ENCODE measurements around the gene AZI2.

The AZI2 gene

DNA sequence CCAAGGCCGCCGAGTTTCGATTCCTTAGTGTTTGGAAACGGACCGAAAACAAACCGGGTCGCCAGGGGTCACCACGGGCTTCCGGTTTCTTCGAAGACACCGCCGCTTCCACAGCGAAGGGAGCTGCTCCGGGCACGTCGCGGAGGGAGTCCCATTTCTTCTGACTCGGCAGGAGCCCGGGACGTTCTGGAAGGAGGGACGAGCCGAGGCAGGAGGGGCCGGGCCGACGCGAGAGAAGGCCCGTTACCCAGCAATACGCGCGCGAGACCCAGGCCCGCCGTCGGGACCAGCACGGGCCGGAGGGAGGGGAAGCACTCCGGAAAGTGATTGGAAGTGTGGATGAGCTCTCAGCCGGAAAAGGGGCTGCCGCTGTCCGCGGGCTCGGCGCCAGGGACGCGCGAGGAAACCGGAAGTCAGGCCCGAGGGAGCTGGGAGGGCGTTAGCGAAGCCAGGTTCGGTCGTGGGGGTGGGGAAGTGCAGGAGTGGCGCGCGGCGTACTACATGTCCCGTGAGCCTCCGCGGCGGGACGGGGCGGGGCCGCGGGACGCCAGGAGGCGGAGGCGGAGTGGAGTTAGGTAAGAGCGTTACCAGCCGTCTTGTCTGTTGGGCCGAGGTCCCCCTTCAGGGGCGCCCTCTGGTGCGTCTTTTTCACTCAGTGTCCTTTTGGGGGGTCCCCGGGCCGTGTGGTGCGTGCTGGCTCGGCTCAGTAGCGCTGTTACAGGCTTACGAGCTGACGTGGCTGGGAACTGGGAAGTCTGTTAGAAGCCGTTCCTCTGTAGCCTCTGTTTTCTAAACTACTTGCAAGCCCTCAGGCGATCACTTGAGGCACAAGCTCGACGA, at the start of gene AZI2, which contains the start of gene ZCWPW2:
TSS of gene AZI2 (minus strand) at position 196 of the 840 bp plus-strand sequence. CDS start 8,207 bp downstream, outside the sequence.
TSS of gene ZCWPW2 (plus strand) at position 93 of the 840 bp plus-strand sequence. CDS start 64,348 bp downstream, outside the sequence.
- DNase-seq (ENCODE audit: low read depth, low spot score): peak; percentile 67

DNA sequence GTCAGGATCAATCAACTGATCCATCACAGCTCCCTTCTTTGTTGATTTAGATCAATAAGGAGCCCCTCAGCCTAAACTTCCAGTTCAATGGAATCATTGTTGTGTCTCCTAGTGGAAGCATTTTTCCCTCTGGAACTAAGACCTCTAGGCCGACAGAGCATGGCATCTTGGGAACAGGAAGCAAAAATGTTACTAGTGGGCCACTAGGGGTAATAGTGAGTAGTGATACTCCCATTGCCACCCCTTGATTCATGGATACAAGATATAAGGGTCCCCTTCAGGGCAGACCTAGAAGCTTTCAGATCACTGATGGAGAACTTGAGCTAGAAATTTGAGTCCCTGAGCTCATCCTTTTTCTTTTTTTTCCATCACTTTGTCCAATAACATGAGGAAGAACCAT, 40.4 kb upstream of the AZI2 start:
- no peak for DNase-seq (ENCODE audit: low read depth, low spot score)

DNA sequence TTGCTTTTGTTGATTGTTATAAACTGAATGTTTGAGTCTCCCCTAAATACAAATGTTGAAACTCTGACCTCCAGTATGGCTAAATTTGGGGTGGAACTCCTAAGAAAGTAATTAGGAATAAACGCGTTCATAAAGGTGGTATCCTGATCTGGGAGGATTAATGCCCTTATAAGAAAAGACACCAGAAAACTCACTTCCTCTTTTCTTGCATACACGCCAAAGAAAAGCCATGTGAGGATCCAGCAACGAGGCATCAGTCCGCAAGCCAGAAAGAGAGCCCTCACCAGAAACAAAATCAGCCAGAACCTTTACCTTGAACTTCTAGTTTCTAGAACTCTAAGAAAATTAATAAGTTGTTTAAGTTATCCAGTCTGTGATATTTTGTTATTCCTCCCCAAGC, 37.4 kb upstream of the AZI2 start:
- no peak for DNase-seq (ENCODE audit: low read depth, low spot score)

GRCh38 chr3:28376424-28376823, 27.8 kb upstream of the AZI2 start:
- DNase-seq (ENCODE audit: low read depth, low spot score): no peak

GRCh38 chr3:28349469-28350000, 911 bp upstream of the AZI2 start:
- DNase-seq (ENCODE audit: low read depth, low spot score): no peak

- no peak for DNase-seq (ENCODE audit: low read depth, low spot score)
Measured at GRCh38 chr3:28348265-28348628, 377 bp downstream of the AZI2 start.

- DNase-seq (ENCODE audit: low read depth, low spot score): no peak
Measured at GRCh38 chr3:28347374-28348264, 1.0 kb downstream of the AZI2 start.

- DNase-seq (ENCODE audit: low read depth, low spot score): no peak
Measured at GRCh38 chr3:28345690-28346089, 2.9 kb downstream of the AZI2 start.

- no peak for DNase-seq (ENCODE audit: low read depth, low spot score)
Measured at GRCh38 chr3:28343144-28343543, 5.5 kb downstream of the AZI2 start.

GRCh38 chr3:28337230-28337629, 11.4 kb downstream of the AZI2 start:
- no peak for DNase-seq (ENCODE audit: low read depth, low spot score)

DNA sequence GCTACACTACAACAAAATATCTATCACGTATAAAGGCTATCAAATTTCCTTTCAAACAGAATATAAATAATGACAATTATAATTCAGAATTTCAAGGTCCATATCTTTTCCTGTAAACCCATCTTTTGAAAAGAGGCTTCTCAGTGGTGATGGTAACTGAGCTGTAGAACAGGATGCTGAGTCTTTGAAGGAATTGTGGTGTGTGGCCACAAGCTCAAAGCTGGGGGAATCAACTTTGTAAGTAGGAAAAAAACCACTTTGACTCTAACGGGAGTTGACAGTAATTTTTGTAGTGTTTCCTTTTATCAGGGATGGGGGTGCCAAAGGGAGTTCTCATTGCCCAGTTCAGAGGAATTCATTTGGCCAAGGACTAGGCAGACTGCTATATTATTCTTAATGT, 13.4 kb downstream of the AZI2 start:
- no peak for DNase-seq (ENCODE audit: low read depth, low spot score)

DNA sequence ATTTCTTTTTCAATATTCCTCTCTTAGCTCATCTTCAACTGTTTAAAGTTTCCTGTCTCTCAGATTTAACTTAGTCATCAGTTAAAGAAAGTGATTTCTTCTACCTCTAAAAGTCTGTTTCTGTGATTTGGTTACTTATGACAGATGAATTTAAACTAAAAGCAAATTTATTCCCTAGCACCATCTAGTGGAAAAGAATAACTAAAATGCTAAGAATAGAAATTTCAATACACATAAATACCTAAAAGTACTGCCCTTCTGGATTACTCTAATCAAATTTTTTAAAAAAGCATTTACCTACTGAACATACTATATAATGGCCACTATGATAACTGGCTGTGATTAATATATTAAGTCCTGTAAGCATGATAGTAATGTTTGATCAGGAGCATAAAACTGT, 14.1 kb downstream of the AZI2 start:
- no peak for DNase-seq (ENCODE audit: low read depth, low spot score)

DNA sequence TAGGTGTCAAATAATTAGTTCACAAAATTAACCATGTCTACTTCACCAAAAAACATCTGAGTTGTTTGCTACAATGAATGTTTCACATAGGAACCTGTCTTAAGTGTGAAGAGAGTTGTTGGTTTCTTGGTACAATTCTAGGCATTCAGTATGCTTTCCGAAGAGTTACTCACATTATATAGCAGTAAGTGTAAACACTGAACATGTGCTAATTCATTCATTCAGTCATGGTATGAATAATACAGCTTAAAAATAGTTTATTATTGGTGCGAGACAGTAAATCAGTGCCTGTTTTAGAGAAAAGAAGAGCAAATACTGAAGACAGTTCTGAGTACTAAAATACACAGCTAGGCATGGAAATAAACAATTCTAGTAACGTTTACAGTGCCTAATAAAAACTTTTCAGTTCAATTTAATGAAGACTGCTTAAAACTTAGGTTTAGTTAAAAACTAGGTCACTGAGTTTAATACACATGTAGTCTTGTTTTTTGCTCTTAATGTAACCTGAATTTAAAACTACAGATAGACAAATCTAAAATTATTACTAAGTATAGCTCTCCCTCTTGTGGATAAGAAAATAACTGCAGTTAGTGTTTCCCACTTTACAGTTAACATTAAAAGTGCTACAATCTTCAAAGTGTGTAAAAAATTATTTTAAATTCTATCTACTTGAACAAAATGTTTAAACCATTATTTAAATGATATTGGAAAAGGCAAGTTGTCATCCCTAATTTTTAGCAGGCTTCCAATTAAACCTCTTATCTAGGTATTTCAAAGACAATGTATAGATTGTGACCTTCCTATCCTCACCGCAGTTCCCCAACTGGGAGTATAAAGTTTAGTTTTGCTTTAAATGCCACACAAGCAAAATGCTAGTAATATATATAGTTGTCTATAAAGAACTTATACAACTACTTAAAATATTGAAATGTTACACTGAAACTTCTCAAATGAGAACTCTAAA, 20.2 kb downstream of the AZI2 start:
- no peak for DNase-seq (ENCODE audit: low read depth, low spot score)

GRCh38 chr3:28326458-28326926, 22.1 kb downstream of the AZI2 start:
- DNase-seq (ENCODE audit: low read depth, low spot score): no peak

DNA sequence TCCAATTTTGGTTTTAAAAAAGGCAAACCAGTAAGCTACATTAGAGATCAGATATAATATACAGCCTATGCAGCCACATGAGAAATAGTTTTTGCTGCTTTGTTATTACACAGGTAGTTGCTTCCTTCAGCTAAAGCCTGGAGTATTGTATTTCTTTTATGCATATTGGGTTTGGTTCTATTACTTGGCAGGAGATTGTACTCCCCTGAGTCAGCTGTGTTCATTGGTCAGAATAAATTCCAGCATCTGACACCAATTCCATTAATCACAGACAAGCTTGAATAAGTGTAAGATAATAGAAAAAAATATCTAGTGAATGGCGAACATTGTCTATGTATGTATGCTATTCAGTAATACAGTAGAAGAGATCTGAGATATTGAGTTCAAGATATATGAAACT, 26.2 kb downstream of the AZI2 start:
- DNase-seq (ENCODE audit: low read depth, low spot score): no peak

DNA sequence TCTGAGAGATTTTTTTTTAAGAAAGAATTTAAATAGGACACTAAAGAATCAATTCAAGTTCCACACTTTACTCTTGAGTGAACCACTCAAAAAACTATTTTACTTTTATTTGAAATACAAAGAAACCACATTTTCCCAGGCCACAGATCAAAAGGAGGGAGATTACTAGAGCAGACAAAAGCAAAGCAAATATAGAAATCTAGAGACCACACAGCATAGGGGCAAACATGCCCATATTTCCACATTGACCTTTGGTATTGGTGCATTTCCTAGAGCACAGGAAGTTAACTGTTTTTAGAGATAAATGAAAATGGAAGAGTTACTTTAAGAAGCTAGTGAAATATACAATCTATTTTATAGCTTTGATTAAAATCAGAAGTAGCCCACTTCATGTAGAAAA, 27.6 kb downstream of the AZI2 start:
- no peak for DNase-seq (ENCODE audit: low read depth, low spot score)

DNA sequence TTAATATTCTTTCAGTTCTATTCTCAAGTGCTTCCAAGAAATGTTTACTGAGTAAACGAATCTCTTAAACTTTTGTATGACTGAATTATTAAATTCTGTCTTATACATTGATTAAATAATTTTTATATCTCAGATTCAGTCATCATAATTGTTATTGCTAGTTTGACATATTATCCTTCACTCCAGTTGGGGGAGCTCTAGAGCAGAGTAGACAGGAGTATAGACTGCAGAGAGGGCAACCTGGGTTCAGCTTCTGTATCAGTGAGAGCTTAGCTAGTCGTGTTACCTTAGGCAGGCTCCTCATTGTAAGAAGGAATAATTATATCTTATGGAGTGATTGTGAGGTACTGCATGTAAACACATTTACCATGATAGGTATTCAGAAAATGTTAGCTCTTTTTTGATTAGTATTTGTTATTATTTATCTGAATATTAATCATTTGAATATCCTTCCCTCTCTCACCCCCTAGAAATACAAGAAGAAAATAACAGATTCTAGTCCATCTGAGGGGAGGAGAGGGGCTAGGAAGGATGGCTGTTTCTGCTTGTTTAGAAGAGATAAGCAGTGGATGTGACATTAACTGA, 31.1 kb downstream of the AZI2 start:
- DNase-seq (ENCODE audit: low read depth, low spot score): no peak

DNA sequence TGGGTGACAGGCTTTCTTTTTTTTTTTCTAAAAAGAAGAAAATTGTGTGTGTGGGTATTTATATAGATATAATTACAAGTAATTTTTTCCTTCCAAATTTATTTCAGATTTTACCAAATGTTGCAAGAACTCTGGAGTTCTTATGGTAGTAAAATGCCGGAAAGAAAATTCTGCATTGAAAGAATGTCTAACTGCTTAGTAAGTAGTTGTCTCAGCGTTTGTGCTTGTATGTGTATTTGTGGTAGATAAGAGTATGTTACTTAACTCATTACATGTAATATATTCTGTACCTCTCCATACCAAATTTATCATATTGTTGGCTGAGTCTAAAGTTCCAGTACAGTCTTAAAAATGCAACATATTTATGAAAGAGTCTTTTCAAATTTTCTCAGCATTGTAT, 32.4 kb downstream of the AZI2 start:
- DNase-seq (ENCODE audit: low read depth, low spot score): no peak

- no peak for DNase-seq (ENCODE audit: low read depth, low spot score)
Measured at GRCh38 chr3:28315711-28316110, 32.9 kb downstream of the AZI2 start.

DNA sequence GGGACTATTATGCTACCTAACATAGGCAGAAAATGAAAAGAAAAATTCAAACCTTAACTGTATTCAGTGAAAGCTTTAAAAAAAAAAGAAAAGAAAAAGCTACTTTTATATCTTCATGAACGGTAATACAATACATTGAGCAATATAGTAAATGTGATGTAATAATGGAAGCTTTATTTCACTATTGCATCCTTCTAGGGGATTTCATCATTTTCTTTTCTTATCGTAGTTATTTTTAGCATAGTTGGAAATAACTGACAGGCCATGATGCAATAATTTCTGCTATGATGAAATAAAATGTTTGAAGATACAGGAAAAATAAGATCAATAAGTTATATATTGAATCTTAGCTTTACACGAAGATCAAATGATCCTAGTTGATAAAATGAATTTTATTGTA, 40.4 kb downstream of the AZI2 start:
- no peak for DNase-seq (ENCODE audit: low read depth, low spot score)

DNA sequence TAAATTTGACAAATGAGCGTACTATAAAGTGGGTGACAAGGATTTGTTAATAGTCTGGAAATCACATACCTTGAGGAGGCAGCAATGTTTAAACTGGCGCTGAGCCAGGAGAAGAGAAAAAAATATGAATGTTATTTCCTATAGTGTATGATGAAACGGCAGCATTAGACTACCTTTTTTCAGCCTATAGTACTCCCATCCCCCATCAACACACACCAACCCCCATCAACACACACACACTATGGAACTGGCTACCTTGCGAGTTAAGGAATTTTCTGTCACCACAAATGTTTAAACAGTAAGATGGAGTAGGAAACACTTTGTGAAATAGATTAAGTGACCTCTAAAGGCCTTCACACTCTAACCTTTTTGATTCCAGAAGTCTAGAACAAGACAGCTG, 46.9 kb downstream of the AZI2 start:
- DNase-seq (ENCODE audit: low read depth, low spot score): no peak

All from iPS DF 19.7 (cell line).